IMR-90 (cell line): ENCODE measurements around the gene POLE3. TPM values are rescaled to one million over a fixed set of nuclear protein-coding genes. Genes with fewer than 3 reads are reported as not detected.

Source experiments
- ATAC-seq: fragments of 200-7000 bp; cut with Tn5 transposase; 2 replicates; pipeline ENCODE4 v1.9.1; 2020; ENCODE audit warnings: low read depth, mild to moderate bottlenecking, moderate library complexity
- BruUV-seq: library from RNA; stranded (reverse); fragments of 400-500 nt; replicated peaks from 2 replicates; lab custom pipeline; 2021; lab: Mats Ljungman, UMichigan
- CTCF ChIA-PET: fragments of 300-600 bp; formaldehyde crosslinking; extraction: SDS; loops from one replicate; lab custom pipeline; 2021; ENCODE audit warnings: antibody characterized with exemption; lab: Yijun Ruan, JAX
- POLR2A ChIA-PET: fragments of 300-600 bp; sonication (Branson Sonifier 250); formaldehyde crosslinking; loops from one replicate; lab custom pipeline; 2022; ENCODE audit warnings: antibody characterized with exemption; ENCODE audit not compliant: unreplicated experiment; lab: Charles Lee
- DNase-seq: peaks from one replicate; pipeline ENCODE4 v3.0.0; 2013
- H2AFZ ChIP-seq: replicated peaks from 2 replicates; pipeline ENCODE3; 2013; ENCODE audit warnings: low read length, mild to moderate bottlenecking; ENCODE audit not compliant: poor library complexity
- H2AK5ac ChIP-seq: 2 replicates; pipeline ENCODE4 v1.6.1; 2013; ENCODE audit warnings: low read depth, low read length, inconsistent platforms
- H2AK9ac ChIP-seq: replicated peaks from 2 replicates; pipeline ENCODE3; 2013; ENCODE audit warnings: mild to moderate bottlenecking, low read depth, low read length, moderate library complexity; ENCODE audit not compliant: poor library complexity
- H2BK120ac ChIP-seq: 2 replicates; pipeline ENCODE4 v1.6.1; 2013; ENCODE audit warnings: low read depth, low read length, inconsistent platforms
- H2BK15ac ChIP-seq: 3 replicates; pipeline ENCODE4 v1.6.1; 2013; ENCODE audit warnings: low read depth, low read length, inconsistent platforms
- H2BK20ac ChIP-seq: 2 replicates; pipeline ENCODE4 v1.6.1; 2013; ENCODE audit warnings: low read depth, mild to moderate bottlenecking, inconsistent platforms, low read length, moderate library complexity
- H2BK5ac ChIP-seq: 2 replicates; pipeline ENCODE4 v1.6.1; 2013; ENCODE audit warnings: mild to moderate bottlenecking, low read depth, low read length, inconsistent platforms; ENCODE audit not compliant: poor library complexity, severe bottlenecking
- H3K14ac ChIP-seq: replicated peaks from 2 replicates; pipeline ENCODE4 v1.6.1; 2013; ENCODE audit warnings: low read depth, low read length, inconsistent platforms
- H3K18ac ChIP-seq: 2 replicates; pipeline ENCODE4 v1.6.1; 2013; ENCODE audit warnings: low read depth, low read length, control low read depth
- H3K23ac ChIP-seq: 2 replicates; pipeline ENCODE4 v1.6.1; 2013; ENCODE audit warnings: low read depth, low read length, inconsistent platforms
- H3K27ac ChIP-seq: 2 replicates; pipeline ENCODE4 v1.5.1; 2013; ENCODE audit warnings: mild to moderate bottlenecking, control low read depth, low read length; ENCODE audit not compliant: insufficient read depth
- H3K27me3 ChIP-seq: 2 replicates; pipeline ENCODE4 v1.6.1; 2013; ENCODE audit warnings: low read length; ENCODE audit not compliant: control insufficient read depth, insufficient read depth
- H3K36me3 ChIP-seq: 2 replicates; pipeline ENCODE4 v1.6.1; 2013; ENCODE audit warnings: low read length, mixed read lengths; ENCODE audit not compliant: control insufficient read depth, insufficient read depth
- H3K4ac ChIP-seq: 2 replicates; pipeline ENCODE4 v1.6.1; 2013; ENCODE audit warnings: low read depth, low read length, inconsistent platforms
- H3K4me1 ChIP-seq: 2 replicates; pipeline ENCODE4 v1.6.1; 2013; ENCODE audit warnings: low read length, mixed read lengths; ENCODE audit not compliant: control insufficient read depth, insufficient read depth
- H3K4me2 ChIP-seq: 2 replicates; pipeline ENCODE4 v1.6.1; 2013; ENCODE audit warnings: low read depth, mild to moderate bottlenecking, control low read depth, low read length, moderate library complexity
- H3K4me3 ChIP-seq: 2 replicates; pipeline ENCODE4 v1.5.1; 2013; ENCODE audit warnings: low read depth, mild to moderate bottlenecking, control low read depth, low read length, moderate library complexity; ENCODE audit not compliant: insufficient read depth
- H3K56ac ChIP-seq: 2 replicates; pipeline ENCODE4 v1.6.1; 2013; ENCODE audit warnings: low read length, inconsistent platforms; ENCODE audit not compliant: insufficient read depth; ENCODE audit errors: extremely low read depth
- H3K79me1 ChIP-seq, 2 experiments: 2 replicates each; pipeline ENCODE4 v1.6.1; 2013; ENCODE audit warnings: low read length in 2 of 2, inconsistent platforms in 1 of 2, low read depth in 1 of 2
- H3K9ac ChIP-seq: 2 replicates; pipeline ENCODE4 v1.6.1; 2013; ENCODE audit warnings: low read depth, low read length, control low read depth
- H3K9me1 ChIP-seq: 2 replicates; pipeline ENCODE4 v1.6.1; 2013; ENCODE audit warnings: low read length, inconsistent platforms; ENCODE audit not compliant: insufficient read depth
- H3K9me3 ChIP-seq: 2 replicates; pipeline ENCODE4 v1.6.1; 2013; ENCODE audit warnings: low read length; ENCODE audit not compliant: control insufficient read depth, insufficient read depth
- H4K20me1 ChIP-seq: 2 replicates; pipeline ENCODE4 v1.6.1; 2013; ENCODE audit warnings: low read length, inconsistent platforms; ENCODE audit not compliant: insufficient read depth
- H4K5ac ChIP-seq: 2 replicates; pipeline ENCODE4 v1.6.1; 2013; ENCODE audit warnings: mild to moderate bottlenecking, low read depth, low read length, control low read depth
- H4K8ac ChIP-seq, 2 experiments: 2 replicates each; pipeline ENCODE4 v1.6.1; 2013; ENCODE audit warnings: low read depth in 2 of 2, low read length in 2 of 2, control low read depth in 1 of 2, inconsistent platforms in 1 of 2
- H4K91ac ChIP-seq: 2 replicates; pipeline ENCODE4 v1.6.1; 2013; ENCODE audit warnings: low read depth, low read length, inconsistent platforms; ENCODE audit not compliant: insufficient read depth
- BHLHE40 ChIP-seq: fragments of 150-350 bp; IDR thresholded peaks from 2 replicates; pipeline ENCODE4 v1.6.1; 2016; ENCODE audit warnings: mild to moderate bottlenecking, low read depth, low read length
- CEBPB ChIP-seq: IDR thresholded peaks from 2 replicates; pipeline ENCODE4 v1.6.1; 2012; ENCODE audit warnings: low read depth, low read length, improper control_type of control experiment
- CHD1 ChIP-seq: IDR thresholded peaks from 2 replicates; pipeline ENCODE4 v1.6.1; 2012; ENCODE audit warnings: low read depth, low read length, improper control_type of control experiment
- CTCF ChIP-seq: conservative IDR thresholded peaks from 2 replicates; pipeline ENCODE4 v1.5.1; 2012; ENCODE audit warnings: mild to moderate bottlenecking, low read depth, low read length, improper control_type of control experiment
- FOS ChIP-seq: fragments of 150-350 bp; IDR thresholded peaks from 2 replicates; pipeline ENCODE4 v1.6.1; 2016; ENCODE audit warnings: low read depth, low read length
- MAFK ChIP-seq: IDR thresholded peaks from 2 replicates; pipeline ENCODE4 v1.6.1; 2012; ENCODE audit warnings: low read depth, low read length, improper control_type of control experiment
- MXI1 ChIP-seq: IDR thresholded peaks from 2 replicates; pipeline ENCODE4 v1.6.1; 2012; ENCODE audit warnings: low read depth, mild to moderate bottlenecking, low read length, moderate library complexity, borderline replicate concordance
- NFE2L2 ChIP-seq: fragments of 150-350 bp; IDR thresholded peaks from 2 replicates; pipeline ENCODE4 v1.6.1; 2016; ENCODE audit warnings: low read depth, mild to moderate bottlenecking, low read length
- RAD21 ChIP-seq: IDR thresholded peaks from 2 replicates; pipeline ENCODE4 v1.6.1; 2012; ENCODE audit warnings: low read length, improper control_type of control experiment
- RFX5 ChIP-seq: IDR thresholded peaks from 2 replicates; pipeline ENCODE4 v1.8.0; 2012; ENCODE audit warnings: low read depth, mild to moderate bottlenecking, low read length, moderate library complexity
- SMC3 ChIP-seq: fragments of 150-350 bp; IDR thresholded peaks from 2 replicates; pipeline ENCODE4 v1.6.1; 2016; ENCODE audit warnings: low read depth, mild to moderate bottlenecking, antibody characterized with exemption, low read length, moderate library complexity
- WGBS, 2 experiments: methylation state at CpG; one replicate each; pipeline versions ENCODE4 v1.1.5 to v1.1.7; 2013; ENCODE audit warnings: missing lambda C conversion rate in 2 of 2; ENCODE audit not compliant: insufficient read length in 1 of 2; ENCODE audit errors: extremely low coverage in 2 of 2; 5-methylcytosine and 5-hydroxymethylcytosine counted together
- dilution Hi-C: fragments of 300-500 bp; cut with HindIII; formaldehyde crosslinking; loops from one replicate; pipeline ENCODE4 v1.14.3; 2018; ENCODE audit warnings: low sequenced_read_pairs; ENCODE audit not compliant: unreplicated experiment
- in situ Hi-C: fragments of 300-500 bp; cut with MboI; formaldehyde crosslinking; loops from 3 replicates; pipeline ENCODE4 v1.14.3; 2019; ENCODE audit warnings: low sequenced_read_pairs, inconsistent platforms, mixed read lengths
- intact Hi-C: fragments of 100-400 bp; cut with micrococcal nuclease; formaldehyde crosslinking; loops from 2 replicates; pipeline ENCODE4 v1.10.0; 2022
- polyA plus RNA-seq, 3 experiments: library from polyadenylated mRNA; depleted of rRNA; stranded (reverse); fragments of >200 nt; gene quantifications; 2 replicates each; pipeline ENCODE4 v1.2.3, GENCODE V29; 2012; ENCODE audit warnings: low replicate concordance in 1 of 3
- total RNA-seq: library from RNA; depleted of rRNA; stranded (reverse); fragments of >200 nt; gene quantifications from 2 replicates; pipeline ENCODE4 v1.2.3, GENCODE V29; 2012
- TF ChIP-seq, protein P1 (sequence below): fragments of 150-350 bp; IDR thresholded peaks from 2 replicates; pipeline ENCODE4 v1.6.1; 2017; ENCODE audit warnings: mild to moderate bottlenecking, antibody characterized with exemption, low read length, low read depth

Gene POLE3
- total and polyA plus RNA-seq, 2 of the 4 experiments (the other 2 are of a cell fraction): 34.8 to 43.0 TPM

- no peaks in the 10 kb centered on the region for H3K9me3 ChIP-seq
- intact Hi-C loops: loop anchor here (2.0 kb wide), 2 partner anchors 144 to 212 kb away; no protein-coding TSS in a partner anchor
- peak overlapping the region; percentile 85 for H2BK20ac ChIP-seq
- no peaks in the 10 kb centered on the region for H3K9me1 ChIP-seq
- DNase-seq: peak; percentile 55
- H4K5ac ChIP-seq: peak overlapping the region; percentile 23; the same call in 1 of the 2 replicates
- dilution Hi-C loops: no loop called here
- in situ Hi-C loops: loop anchor here (5.0 kb wide), 1 partner anchor 211 kb away; no protein-coding TSS in a partner anchor
- no peak overlapping the region for H3K9ac ChIP-seq
- no peak overlapping the region for H3K27ac ChIP-seq
- no peak overlapping the region for H3K56ac ChIP-seq
- ChIA-PET CTCF (interaction anchor here (0.6 to 2.1 kb wide), 11 partner anchors 9 to 212 kb away, joined by 3 to 14 read pairs (median 5); no protein-coding TSS in a partner anchor), POLR2A (no interaction called here)
- H4K91ac ChIP-seq: no peak overlapping the region
- peak; percentile 73 for ATAC-seq
- peak overlapping the region; percentile 47; the same call in 1 of the 2 replicates for H2BK120ac ChIP-seq
- H3K4me3 ChIP-seq: no peak overlapping the region
- no peak overlapping the region; the same call in 1 of the 2 replicates for H3K18ac ChIP-seq
- no peaks in the 10 kb centered on the region for H4K20me1 ChIP-seq
- H2AFZ ChIP-seq: no peak overlapping the region
- no peak overlapping the region for H3K23ac ChIP-seq
- no peak overlapping the region for H2BK5ac ChIP-seq
- WGBS, 2 experiments: 100% methylated on average over 1 of the region's 3 CpGs; no CpG with 5 or more reads in 1 of the 2 experiments
- BruUV-seq: no TSS peak
- peak overlapping the region; percentile 47; the same call in 1 of the 2 replicates for H3K4ac ChIP-seq
- no peaks in the 10 kb centered on the region for H3K27me3 ChIP-seq
- H2AK9ac ChIP-seq: no peak overlapping the region
- H3K4me2 ChIP-seq: no peak overlapping the region
- H3K79me1 ChIP-seq: no peaks in the 10 kb centered on the region
- H3K4me1 ChIP-seq: no peaks in the 10 kb centered on the region
- H3K14ac ChIP-seq: 0 out of 2 replicates have a peak overlapping the region, but pooled peaks have one; percentile 48
- TF ChIP-seq CTCF: peak; percentile 73
- no peak for TF ChIP-seq CEBPB
- TF ChIP-seq, protein P1, sequence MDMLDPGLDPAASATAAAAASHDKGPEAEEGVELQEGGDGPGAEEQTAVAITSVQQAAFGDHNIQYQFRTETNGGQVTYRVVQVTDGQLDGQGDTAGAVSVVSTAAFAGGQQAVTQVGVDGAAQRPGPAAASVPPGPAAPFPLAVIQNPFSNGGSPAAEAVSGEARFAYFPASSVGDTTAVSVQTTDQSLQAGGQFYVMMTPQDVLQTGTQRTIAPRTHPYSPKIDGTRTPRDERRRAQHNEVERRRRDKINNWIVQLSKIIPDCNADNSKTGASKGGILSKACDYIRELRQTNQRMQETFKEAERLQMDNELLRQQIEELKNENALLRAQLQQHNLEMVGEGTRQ: no peak
- TF ChIP-seq RAD21: peak; percentile 92
- no peak for TF ChIP-seq CHD1
- TF ChIP-seq RFX5: no peak
- no peak for TF ChIP-seq MXI1
- TF ChIP-seq MAFK: no peak
- TF ChIP-seq NFE2L2: no peak
- TF ChIP-seq FOS: no peak
- TF ChIP-seq SMC3: peak; percentile 97
- TF ChIP-seq BHLHE40: no peak
- H2AK5ac ChIP-seq: peak overlapping the region; percentile 82; the same call in 1 of the 2 replicates
- peak overlapping the region in 1 of 2 experiments; percentile 50; a peak in 1 of 4 replicates for H4K8ac ChIP-seq
- H2BK15ac ChIP-seq: 0 out of 3 replicates have a peak overlapping the region, but pooled peaks have one; percentile 16
- no peaks in the 10 kb centered on the region for H3K36me3 ChIP-seq
Observed at GRCh38 chr9:113446323-113446740, 35.9 kb upstream of the POLE3 start.
